NCI-H1105 (cell line): ENCODE measurements around the gene MAMDC4.
A peak's percentile ranks its signal among the peaks of the same experiment; 100 is the strongest.
"Not testable (repeated sequence)": the region's sequence is repeated elsewhere in the genome, so short reads cannot be mapped to it uniquely, and the experiment has no call there.

Experiments
- DNase-seq: peaks from one replicate; lab custom pipeline; 2025; lab: John Stamatoyannopoulos, UW

MAMDC4 gene

DNA sequence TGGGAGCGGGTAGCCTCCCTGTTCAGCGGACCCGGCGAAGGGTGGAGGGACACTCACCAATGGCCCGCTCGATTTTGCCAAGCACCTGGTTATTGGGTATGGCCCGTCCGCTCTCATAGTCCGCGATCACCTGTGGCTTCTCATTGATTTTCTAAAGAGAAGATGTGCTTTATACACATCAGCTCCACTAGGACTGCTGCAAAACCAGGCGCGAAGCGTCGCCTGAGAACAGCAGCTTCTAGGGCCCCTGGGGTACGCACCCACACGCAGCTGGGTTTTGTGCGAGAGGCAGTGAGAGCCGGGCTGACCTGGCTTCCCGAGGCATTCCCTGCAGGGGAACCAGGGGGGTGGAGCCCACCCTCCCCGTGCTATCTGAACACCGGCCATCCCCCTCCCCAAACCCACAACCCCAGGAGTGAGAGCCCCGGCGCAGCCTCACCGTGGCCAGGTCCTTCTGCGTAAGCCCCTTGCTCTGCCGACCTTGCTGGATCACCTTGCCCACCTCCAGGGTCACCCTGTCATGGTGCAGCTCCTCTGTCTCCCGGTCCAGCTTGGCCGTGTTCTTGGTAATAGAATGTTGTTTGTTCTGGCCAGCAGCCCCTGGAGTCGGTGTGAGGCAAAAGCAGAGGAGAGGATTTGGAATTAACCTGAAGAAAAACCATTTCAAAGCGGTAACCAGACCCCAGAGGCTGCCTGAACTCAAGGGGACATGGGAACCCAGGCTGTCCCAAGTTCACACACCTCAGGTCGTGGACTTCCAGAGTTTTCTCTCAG is 10.9 kb downstream of the MAMDC4 start:
- DNase-seq = no peak

DNA sequence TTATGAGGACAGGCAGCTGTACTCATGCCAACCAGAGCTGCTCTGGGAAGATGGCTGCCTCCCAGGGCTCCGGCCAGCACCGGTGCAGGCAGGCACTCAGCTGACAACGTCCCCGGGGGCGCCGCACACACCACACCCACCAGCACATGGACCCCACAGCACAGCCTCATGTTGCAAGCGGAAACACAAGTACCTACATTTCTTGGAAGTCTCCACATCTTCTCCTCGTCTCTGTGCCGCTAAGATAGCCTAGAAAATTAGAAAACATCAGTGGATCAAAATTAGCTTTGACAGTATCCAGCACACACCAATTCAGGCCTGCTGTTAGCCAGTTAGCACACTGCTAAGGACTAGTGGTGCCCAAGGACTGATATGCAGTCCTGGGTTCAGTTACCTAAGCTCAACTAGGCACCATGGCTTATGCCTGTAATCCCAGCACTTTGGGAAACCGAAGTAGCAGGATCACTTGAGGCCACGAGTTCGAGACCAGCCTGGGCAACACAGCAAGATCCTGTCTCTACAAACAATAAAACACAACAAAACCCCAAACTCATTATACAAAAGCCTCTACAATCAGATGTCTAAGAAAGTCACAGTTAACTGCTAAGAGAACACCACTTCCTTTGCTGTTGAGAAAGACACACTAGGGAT is 11.6 kb downstream of the MAMDC4 start:
- no peak for DNase-seq

DNA sequence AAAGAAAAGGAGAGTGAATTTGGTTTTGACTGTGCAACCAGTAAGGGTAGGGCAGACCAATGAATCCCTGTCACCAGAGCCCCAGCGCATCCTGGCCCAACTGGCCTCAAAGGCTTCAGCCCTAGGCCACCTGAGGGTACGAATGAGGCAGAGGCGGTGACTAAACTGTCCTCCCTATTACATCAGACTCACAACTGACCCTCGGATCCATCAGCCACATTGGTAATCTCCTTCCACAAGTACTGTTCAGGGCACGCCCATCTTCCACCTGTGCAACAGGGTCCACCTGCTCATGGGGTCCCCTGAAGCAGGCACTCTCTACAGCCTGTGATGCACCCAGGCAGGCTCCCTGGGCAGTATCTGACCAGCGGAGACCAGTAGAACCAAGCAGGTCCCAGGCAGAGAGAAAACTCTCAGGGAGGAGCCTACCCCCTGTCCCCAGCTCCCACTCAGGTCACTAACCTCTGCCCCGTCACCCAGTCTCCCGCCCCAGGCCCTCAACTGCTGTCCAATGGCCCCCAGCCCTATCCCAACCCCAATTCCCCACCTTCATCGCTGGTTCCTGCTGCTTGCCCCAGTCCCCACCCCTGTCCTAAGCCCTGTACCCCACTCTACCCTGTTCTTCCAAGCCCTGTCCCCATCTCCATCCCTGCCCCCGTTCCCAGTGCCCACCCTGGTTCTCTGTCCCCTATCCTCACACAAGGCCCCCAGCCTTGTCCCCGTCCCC is 13.1 kb downstream of the MAMDC4 start:
- no peak for DNase-seq

DNA sequence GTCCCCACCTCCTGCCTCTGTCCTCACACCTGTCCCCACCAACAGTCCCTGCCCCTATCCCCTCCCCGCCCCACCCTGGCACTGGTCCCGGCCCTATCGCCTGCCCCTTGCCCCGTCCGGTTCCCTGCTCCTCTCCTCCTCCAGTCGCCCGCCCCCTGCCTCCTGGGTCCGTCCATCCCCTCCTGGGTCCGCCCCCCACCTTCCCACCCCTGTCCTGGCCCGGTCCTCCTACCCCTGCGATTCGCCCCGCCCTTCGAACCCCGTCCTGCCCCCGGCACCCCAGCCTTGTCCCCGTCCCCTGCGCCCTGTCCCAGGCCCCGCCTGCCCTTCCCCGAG is 13.6 kb downstream of the MAMDC4 start:
- DNase-seq = no peak

DNA sequence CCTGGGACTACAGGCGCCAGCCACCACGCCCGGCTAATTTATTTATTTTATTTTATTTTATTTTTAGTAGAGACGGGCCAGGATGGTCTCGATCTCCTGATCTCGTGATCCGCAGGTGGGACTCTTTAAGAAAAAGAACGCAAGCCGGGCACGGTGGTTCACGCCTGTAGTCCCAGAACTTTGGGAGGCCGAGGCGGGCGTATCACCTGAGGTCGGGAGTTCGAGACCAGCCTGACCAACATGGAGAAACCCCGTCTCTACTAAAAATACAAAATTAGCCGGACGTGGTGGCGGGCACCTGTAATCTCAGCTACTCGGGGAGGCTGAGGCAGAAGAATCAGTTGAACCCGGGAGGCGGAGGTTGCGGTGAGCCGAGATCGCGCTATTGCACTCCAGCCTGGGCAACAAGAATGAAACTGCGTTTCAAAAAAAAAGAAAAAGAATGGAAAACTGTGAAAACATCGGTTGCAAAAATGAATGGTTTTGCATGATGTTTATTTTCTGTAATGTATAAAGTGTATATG is 14.8 kb downstream of the MAMDC4 start:
- DNase-seq = not testable (repeated sequence)

DNA sequence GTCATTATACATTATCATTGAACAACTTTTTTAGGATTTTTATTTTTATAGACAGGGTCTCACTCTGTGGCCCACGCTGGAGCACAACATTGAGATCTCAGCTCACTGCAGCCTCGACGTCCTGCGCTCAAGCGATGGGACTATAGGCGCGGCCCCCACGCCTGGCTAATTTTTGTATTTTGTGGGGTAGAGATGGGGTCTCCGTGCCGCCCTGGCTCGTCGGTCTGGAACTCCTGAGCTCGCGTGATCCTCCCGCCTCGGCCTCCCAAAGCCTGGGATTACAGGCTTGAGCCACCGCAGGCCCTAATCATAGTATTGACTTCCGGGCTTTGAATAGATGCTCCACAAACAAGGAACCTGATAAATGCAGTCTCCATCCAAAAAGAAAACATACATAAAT is 15.3 kb downstream of the MAMDC4 start:
- DNase-seq = no peak

DNA sequence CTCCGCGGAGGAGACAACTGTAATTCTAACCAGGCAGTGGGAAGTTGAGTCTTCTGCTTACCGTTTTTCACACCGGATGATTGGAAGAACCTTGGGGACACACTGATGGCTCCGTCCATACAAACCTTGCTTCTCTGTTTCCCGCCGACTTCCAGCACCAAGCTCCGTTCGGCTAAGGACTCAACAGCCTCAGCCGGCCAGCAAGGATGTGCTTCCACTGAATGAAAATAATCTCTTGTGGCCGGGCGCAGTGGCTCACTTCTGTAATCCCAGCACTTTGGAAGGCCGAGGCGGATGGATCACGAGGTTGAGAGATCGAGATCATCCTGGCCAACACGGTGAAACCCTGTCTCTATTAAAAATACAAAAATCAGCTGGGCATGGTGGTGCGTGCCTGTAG is 15.8 kb downstream of the MAMDC4 start:
- DNase-seq = no peak

DNA sequence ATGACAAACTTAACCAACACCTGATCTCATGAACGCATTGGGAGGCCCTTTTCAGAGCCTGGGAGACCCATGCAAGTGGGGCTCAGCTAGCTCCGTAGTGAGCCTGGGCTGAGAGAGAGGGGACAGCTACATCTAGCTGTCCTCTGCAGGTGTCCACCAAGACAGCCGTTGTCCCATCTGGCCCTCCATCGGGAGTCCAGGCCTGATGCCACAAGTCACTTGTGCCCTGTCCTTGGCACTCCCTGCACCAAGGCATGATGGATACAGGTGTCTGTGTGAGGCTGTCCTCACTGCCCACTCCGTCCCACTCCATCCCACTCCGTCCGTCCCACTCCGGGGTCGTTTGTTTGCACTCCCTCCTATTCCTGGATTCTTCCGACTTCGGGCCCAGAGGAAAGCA is 16.5 kb downstream of the MAMDC4 start:
- DNase-seq = no peak

DNA sequence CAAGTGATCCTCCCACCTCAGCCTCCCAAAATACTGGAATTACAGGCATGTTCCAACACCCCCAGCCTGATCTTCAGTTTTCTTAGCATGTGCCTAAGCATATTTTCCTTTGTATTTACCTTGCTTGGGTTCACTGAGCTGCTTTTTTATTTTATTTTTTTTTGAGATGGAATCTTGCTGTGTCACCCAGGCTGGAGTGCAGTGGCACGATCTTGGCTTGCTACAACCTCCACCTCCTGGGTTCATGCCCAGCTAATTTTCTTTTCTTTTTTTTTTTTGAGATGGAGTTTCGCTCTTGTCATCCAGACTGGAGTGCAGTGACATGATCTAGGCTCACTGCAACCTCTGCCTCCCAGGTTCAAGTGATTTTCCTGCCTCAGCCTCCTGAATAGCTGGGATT is 17.5 kb downstream of the MAMDC4 start:
- DNase-seq = not testable (repeated sequence)

DNA sequence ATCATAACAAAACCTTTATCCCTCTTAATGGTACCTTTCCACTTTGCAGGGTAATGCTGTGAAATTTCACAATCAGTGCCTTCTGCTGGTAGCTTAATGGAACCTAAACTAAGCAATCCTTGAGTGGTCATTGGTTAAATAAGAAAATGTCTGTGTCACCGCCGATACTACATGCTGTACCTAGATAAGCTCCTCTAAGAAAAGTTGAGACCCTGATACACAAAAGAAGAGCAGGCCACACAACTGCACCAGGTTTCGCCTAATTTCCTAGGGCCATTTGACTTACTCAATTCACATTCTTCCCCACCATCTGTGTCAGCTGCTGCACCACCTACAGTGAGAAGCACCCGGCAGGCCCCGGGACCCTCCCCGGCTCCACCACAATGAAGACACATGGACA is 23.0 kb downstream of the MAMDC4 start:
- no peak for DNase-seq

DNA sequence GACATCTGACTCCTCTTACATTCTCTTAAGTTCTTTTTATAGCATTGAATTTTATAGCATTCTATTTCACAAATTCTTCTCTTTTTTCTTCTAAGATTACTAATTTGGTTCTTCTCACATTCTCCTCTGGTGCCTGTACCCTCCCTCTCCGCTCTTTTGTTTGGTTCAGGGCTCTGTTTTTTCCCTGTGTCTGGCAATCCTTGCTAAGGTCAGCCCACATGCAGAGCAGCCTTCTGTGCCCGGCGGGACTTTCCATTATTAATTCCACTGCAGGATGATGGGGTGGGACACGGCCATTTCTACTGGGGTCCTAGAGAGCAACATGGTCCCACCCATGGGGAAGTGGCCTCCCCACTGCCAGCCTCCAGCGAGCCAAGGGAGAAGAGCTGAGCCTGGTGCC is 24.3 kb downstream of the MAMDC4 start:
- no peak for DNase-seq

DNA sequence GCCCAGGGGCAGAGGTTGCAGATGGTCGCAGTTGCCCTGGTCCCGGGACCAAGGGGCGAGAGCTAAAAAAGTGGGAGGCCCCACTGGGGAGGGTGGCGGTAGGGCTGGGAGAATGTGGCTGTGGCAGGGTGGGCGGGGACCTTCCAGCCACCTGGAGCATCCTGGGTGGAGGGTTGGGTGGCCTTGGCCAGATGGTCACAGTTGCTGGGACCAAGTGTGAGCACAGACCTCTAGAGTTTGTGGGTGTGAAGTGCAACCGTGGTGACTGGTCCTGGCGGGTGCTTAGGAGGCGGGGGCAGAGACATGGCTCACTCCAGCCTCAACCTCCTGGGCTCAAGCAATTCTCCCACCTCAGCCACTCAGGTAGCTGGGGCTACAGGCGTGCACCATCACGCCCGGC is 28.5 kb downstream of the MAMDC4 start:
- DNase-seq = no peak

DNA sequence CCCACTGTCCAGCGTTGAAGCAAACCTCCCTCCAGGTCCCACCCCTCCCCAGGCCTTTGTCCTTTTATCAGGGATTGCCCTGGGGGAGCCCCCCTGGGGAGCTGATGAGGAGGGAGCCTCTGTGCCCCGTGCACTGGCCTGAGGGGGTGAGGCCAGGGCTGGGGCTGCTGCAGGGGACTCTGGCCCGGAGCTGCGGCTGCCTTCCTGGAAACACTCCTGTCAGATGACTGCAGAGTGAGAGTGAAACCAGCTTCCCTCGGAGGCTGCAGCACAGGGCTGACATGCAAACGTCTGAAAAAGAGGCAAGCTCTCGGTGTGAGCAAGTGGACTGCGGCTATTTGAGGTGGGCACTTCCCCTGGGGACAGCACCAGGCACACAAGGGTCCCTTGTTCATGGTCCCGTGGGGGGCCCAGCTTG is 29.6 kb downstream of the MAMDC4 start:
- no peak for DNase-seq

DNA sequence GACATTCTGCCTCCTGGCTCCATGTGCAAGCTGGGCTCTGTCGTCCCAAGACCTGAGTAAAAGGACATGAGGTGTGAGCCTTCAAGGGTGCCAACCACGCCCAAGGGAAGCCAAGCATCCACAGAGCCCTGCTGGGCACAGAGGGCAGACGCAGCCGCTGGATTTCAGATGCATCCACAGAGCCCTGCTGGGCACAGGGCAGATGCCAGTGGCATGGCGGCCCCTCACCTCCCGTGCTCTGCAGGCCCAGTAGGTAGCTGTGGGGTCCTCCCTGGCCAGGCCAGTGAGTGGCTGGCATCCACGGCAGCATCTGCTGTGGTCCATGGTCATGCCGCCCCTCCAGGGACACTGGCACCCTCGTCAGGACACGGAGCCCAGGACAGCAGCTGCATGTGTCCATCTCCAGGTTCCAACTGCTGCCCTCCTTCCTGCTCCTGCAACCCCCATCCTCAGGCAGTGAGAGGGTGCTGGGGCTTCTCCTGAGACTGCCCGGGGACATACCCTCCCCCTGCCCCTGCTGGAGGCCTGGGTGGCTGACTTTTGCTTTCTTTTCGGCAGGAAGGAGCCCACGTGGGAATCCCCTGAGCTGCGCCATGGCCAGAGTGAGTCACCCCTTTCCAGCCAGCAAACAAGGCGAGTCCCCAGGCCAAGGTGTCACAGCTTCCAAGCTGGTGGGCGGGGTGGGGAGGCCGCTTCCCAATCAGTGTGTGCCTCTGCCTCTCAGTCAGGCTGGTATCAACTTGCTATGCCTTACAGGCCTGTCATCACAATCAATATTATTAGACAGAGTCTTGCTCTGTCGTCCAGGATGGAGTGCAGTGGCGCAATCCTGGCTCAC is 30.2 kb downstream of the MAMDC4 start:
- no peak for DNase-seq

DNA sequence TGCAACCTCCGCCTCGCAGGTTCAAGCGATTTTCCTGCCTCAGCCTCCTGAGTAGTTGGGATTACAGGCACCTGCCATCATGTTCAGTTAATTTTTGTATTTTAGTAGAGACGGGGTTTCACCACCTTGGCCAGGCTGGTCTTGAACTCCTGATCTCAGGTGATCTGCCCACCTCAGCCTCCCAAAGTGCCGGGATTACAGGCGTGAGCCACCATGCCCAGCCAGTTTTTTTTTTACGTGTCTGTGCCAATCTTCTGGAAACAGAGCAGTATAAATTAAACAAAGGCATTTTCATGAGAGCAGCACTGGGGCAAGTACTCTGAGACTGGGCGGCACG is 30.8 kb downstream of the MAMDC4 start:
- DNase-seq = not testable (repeated sequence)

DNA sequence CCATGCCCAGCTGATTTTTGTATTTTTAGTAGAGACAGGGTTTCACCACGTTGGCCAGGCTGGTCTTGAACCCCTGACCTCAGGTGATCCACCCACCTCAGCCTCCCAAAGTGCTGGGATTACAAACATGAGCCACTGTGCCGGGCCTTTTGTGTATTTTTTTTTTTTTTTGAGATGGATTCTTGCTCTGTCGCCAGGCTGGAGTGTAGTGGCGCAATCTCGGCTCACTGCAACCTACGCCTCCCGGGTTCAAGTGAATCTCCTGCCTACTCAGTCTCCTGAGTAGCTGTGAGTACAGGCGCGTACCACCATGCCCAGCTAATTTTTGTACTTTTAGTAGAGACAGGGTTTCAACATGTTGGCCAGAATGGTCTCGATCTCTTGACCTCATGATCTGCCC is 31.5 kb downstream of the MAMDC4 start:
- not testable (repeated sequence) for DNase-seq

DNA sequence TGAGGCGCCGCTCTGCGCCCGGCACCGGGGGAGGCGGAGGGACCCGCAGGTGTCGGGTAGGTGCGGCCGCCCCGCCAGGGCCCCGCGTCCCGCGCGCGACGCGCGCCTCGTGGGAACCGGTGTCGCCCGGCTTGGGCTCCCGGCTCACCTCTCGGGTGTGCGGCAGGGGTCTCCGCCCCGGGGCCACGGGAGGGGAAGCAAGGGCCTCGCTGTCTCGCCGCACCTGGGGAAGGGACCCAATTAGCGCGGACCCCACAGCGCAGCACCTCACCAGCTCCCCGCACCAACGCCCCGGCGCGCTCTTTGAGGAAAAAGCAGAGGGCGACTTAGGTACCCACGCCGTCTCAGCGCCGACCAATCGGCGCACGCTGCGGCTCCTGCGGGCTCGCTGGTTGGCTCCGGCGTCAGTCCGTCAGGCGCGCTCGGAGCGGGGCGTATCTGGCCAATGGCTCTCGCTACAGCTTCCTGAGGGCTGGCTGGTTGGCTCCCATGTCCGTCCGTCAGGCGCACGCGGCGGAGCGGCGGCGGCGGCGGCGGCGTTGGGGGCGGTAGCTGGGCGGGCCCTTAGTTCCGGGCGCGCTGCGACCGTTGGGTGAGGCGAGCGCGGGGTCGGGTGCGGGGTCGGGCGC is 33.9 kb downstream of the MAMDC4 start, which contains the start of gene TRAF2:
TRAF2 (plus strand) TSS at position 567 of the 629 bp plus-strand sequence. CDS start 12,225 bp downstream, outside the sequence.
- peak; percentile 93 for DNase-seq

DNA sequence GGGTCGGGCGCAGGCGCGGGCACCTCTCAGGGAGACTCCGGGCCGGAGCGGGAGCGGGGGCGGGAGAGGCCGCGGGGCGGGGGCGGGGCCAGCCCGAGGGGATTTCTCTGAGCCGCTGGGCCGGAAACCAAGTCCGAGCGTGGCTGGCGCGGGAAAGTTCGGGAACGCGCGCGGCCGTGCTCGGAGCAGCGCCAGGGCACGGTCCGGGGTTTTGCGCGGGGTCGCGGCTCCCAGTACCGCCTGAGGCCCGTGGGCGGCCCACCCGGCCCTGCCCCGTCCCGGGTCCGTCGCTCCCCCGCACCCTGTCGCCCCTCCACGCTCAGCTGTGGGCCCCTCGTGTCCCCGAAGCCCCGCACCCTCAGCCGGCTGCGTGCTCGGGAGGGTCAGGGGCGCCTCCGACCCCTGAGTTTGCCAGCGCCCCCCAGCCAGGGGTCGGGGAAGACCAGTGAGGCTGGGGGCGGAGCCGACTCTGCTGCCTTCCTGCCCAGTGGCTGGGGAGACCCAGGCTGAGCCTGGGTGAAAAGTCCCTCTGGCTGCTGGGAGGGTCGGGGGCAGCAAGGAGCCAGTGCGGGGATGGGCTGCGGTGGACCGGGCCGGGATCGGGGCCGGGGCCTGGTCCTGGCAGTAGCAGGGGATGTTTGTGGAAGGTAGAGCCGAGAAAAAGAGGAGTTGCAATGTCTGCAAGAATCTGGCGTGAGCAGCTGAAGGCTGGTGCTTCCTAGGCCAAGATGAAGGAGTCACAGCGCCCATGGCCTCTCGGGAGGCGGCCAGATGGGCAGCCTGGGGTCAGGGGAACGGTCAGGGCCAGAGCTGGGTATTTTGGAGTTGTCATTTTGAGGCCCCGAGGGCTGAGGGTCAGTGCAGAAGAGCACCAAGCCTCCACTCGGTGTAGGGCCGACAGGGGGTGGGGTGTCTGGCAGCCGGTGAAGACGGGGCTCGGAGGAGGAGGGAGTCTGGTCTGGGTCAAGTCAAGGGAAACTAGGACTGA is 34.8 kb downstream of the MAMDC4 start:
- peak; percentile 1 for DNase-seq

DNA sequence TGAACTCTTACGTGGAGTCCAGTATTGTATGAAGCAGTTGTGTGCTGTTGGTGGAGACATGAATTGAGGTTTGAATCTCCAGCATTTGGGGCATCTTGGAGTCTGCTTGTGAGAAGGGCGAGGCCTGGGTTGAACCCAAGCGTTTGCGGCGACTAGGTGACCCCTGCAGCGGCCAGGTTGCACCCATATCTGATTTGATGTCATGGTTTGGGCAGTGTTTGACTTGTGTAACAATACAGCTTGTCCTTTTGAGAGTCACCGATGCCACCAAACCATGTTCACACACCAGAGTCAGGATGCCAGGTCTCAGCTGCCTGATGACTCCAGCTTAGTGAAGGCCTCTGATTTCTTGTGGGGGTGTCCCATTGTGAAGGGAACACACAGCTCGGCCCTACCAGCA is 36.3 kb downstream of the MAMDC4 start:
- DNase-seq = no peak

DNA sequence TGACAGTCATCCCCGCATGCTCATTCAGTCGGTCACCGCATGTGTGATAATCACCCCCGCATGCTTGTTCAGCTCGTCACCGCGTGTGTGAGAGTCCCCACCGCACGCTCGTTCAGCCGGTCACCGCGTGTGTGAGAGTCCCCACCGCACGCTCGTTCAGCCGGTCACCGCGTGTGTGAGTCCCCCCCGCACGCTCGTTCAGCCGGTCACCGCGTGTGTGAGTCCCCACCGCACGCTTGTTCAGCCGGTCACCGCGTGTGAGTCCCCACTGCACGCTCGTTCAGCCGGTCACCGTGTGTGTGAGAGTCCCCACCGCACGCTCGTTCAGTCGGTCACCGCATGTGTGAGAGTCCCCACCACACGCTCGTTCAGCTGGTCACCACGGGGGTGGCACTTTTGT is 37.7 kb downstream of the MAMDC4 start:
- DNase-seq = no peak
